GM12878 (cell line): ENCODE data around the gene CACTIN. TPM values are rescaled to one million over a fixed set of nuclear protein-coding genes. Genes with fewer than 3 reads are reported as not detected.

Source experiments
- ATAC-seq: fragments of 200-7000 bp; cut with Tn5 transposase; 3 replicates; pipeline ENCODE4 v1.9.1; 2020; ENCODE audit warnings: mild to moderate bottlenecking, moderate library complexity
- BruUV-seq: library from RNA; stranded (reverse); fragments of 400-500 nt; replicated peaks from 2 replicates; lab custom pipeline; 2021; lab: Mats Ljungman, UMichigan
- CTCF ChIA-PET: fragments of 300-600 bp; sonication (Branson Sonifier 250); formaldehyde crosslinking; extraction: SDS; loops from one replicate; lab custom pipeline; 2021; ENCODE audit warnings: inconsistent platforms; lab: Yijun Ruan, JAX
- POLR2A ChIA-PET: fragments of 350-600 bp; formaldehyde crosslinking; extraction: SDS; loops from one replicate; lab custom pipeline; 2021; ENCODE audit warnings: inconsistent platforms; lab: Charles Lee
- RAD21 ChIA-PET: fragments of 300-600 bp; sonication (Branson Sonifier 250); formaldehyde crosslinking; loops from one replicate; lab custom pipeline; 2023; ENCODE audit warnings: antibody characterized with exemption; ENCODE audit not compliant: unreplicated experiment; lab: Charles Lee
- SMC1A ChIA-PET: fragments of 300-600 bp; sonication (Branson Sonifier 250); formaldehyde crosslinking; loops from one replicate; lab custom pipeline; 2023; ENCODE audit not compliant: unreplicated experiment, uncharacterized antibody; lab: Charles Lee
- DNase-seq: peaks from one replicate; pipeline ENCODE4 v3.0.0-alpha.2; 2011; ENCODE audit warnings: low read depth, low spot score
- FAIRE-seq: peaks from 3 replicates; lab custom pipeline; 2011; peaks lifted over from hg19 to GRCh38; lab: Jason Lieb, UNC
- H2AFZ ChIP-seq: 2 replicates; pipeline ENCODE4 v1.6.0; 2011; ENCODE audit warnings: low read depth, low read length, control low read depth; ENCODE audit not compliant: control insufficient read depth
- H3K27ac ChIP-seq: 2 replicates; pipeline ENCODE4 v1.5.1; 2011; ENCODE audit warnings: control low read depth; ENCODE audit not compliant: control insufficient read depth, insufficient read depth
- H3K27me3 ChIP-seq, 2 experiments: replicated peaks in 1 of 2; 2 replicates each; pipeline versions ENCODE4 v1.6.0 to v1.6.1; 2011; ENCODE audit warnings: low read length in 1 of 2; ENCODE audit not compliant: control insufficient read depth in 2 of 2, insufficient read depth in 2 of 2
- H3K36me3 ChIP-seq, 2 experiments: 2 replicates each; pipeline ENCODE4 v1.5.1; 2011; ENCODE audit warnings: low read length in 1 of 2; ENCODE audit not compliant: control insufficient read depth in 2 of 2, insufficient read depth in 2 of 2
- H3K4me1 ChIP-seq: 2 replicates; pipeline ENCODE4 v1.6.1; 2011; ENCODE audit warnings: mild to moderate bottlenecking, low read length, moderate library complexity, mixed read lengths; ENCODE audit not compliant: control insufficient read depth, insufficient read depth
- H3K4me2 ChIP-seq: 2 replicates; pipeline ENCODE4 v1.6.0; 2011; ENCODE audit warnings: control low read depth; ENCODE audit not compliant: control insufficient read depth, insufficient read depth
- H3K4me3 ChIP-seq: fragments of 200-600 bp; sonication (generic); 2 replicates; pipeline ENCODE4 v1.5.1; 2016
- H3K79me2 ChIP-seq: 2 replicates; pipeline ENCODE4 v1.6.0; 2011; ENCODE audit warnings: low read length; ENCODE audit not compliant: control insufficient read depth, insufficient read depth
- H3K9ac ChIP-seq: 2 replicates; pipeline ENCODE4 v1.8.0; 2011; ENCODE audit warnings: low read length, control low read depth, mixed read lengths; ENCODE audit not compliant: control insufficient read depth, insufficient read depth
- H3K9me3 ChIP-seq: replicated peaks from 3 replicates; pipeline ENCODE4 v1.5.1; 2011; ENCODE audit warnings: mild to moderate bottlenecking, low read length; ENCODE audit not compliant: control insufficient read depth, insufficient read depth
- H4K20me1 ChIP-seq: 2 replicates; pipeline ENCODE4 v1.6.0; 2011; ENCODE audit not compliant: control insufficient read depth, insufficient read depth
- BHLHE40 ChIP-seq, 2 experiments: fragments of 450-650 bp in 1 of 2; IDR thresholded peaks; 2 replicates each; pipeline ENCODE4 v1.6.1; 2011 to 2017; ENCODE audit warnings: low read depth in 2 of 2, borderline replicate concordance in 1 of 2, improper control_type of control experiment in 1 of 2, low read length in 1 of 2, mild to moderate bottlenecking in 1 of 2
- DPF2 ChIP-seq: fragments of 450-650 bp; IDR thresholded peaks from 2 replicates; pipeline ENCODE4 v1.6.1; 2017; ENCODE audit warnings: mild to moderate bottlenecking
- GATAD2B ChIP-seq: fragments of 450-650 bp; conservative IDR thresholded peaks from 2 replicates; pipeline ENCODE4 v1.6.1; 2017; ENCODE audit warnings: low read depth, mild to moderate bottlenecking, moderate library complexity
- HDAC2 ChIP-seq: fragments of 200-600 bp; sonication (generic); IDR thresholded peaks from 2 replicates; pipeline ENCODE4 v1.6.1; 2017
- MTA2 ChIP-seq: fragments of 450-650 bp; IDR thresholded peaks from 2 replicates; pipeline ENCODE4 v1.6.1; 2016; ENCODE audit warnings: low read depth, mild to moderate bottlenecking, moderate library complexity
- MYC ChIP-seq: IDR thresholded peaks from 2 replicates; pipeline ENCODE4 v1.6.1; 2011; ENCODE audit warnings: mild to moderate bottlenecking, low read length, moderate library complexity, inconsistent platforms; ENCODE audit not compliant: insufficient read depth, insufficient replicate concordance, insufficient read length, severe bottlenecking
- NR2F1 ChIP-seq: fragments of 450-650 bp; conservative IDR thresholded peaks from 2 replicates; pipeline ENCODE4 v1.6.1; 2017; ENCODE audit warnings: mild to moderate bottlenecking
- POLR2AphosphoS5 ChIP-seq: IDR thresholded peaks from 2 replicates; pipeline ENCODE4 v1.6.1; 2011; ENCODE audit warnings: mild to moderate bottlenecking, low read length, inconsistent platforms
- POU2F2 ChIP-seq: IDR thresholded peaks from 3 replicates; pipeline ENCODE4 v1.6.1; 2011; ENCODE audit warnings: low read depth, mild to moderate bottlenecking, low read length, borderline replicate concordance
- RUNX3 ChIP-seq: IDR thresholded peaks from 2 replicates; pipeline ENCODE4 v1.6.1; 2012; ENCODE audit warnings: low read length, inconsistent platforms
- SMARCA5 ChIP-seq: fragments of 450-650 bp; IDR thresholded peaks from 2 replicates; pipeline ENCODE4 v1.6.1; 2017; ENCODE audit warnings: mild to moderate bottlenecking
- SP1 ChIP-seq: IDR thresholded peaks from one replicate; pipeline ENCODE4 v1.6.1; 2011; ENCODE audit warnings: low read depth, low read length
- TCF7 ChIP-seq: IDR thresholded peaks from 2 replicates; pipeline ENCODE4 v1.6.1; 2014; ENCODE audit warnings: antibody characterized with exemption, borderline replicate concordance
- ZBTB33 ChIP-seq: fragments of 450-650 bp; IDR thresholded peaks from 2 replicates; pipeline ENCODE4 v1.6.1; 2017; ENCODE audit warnings: mild to moderate bottlenecking
- WGBS: methylation state at CpG from one replicate; pipeline ENCODE4 v1.1.6; 2016; ENCODE audit warnings: low lambda C conversion rate; ENCODE audit not compliant: insufficient replicate concordance, insufficient coverage; ENCODE audit errors: missing lambda C conversion rate; 5-methylcytosine and 5-hydroxymethylcytosine counted together
- in situ Hi-C: fragments of 300-500 bp; cut with MboI; formaldehyde crosslinking; loops from 9 replicates; pipeline ENCODE4 v1.14.3; 2018; ENCODE audit warnings: mixed read lengths
- intact Hi-C: fragments of 100-400 bp; cut with micrococcal nuclease; formaldehyde crosslinking; loops from one replicate; pipeline ENCODE4 v1.14.2; 2022; ENCODE audit not compliant: unreplicated experiment
- polyA plus RNA-seq, 11 experiments: library from polyadenylated mRNA; depleted of rRNA in 4 of 11; unstranded in 6 of 11; stranded (reverse) in 5 of 11; fragments of >200 nt; fragmentation: Nextera tagmentation in 4 of 11; fragmentation: Illumina TruSeq in 1 of 11; extraction: Ambion mirVana in 4 of 11; extraction: Trizol in 1 of 11; gene quantifications; 1 replicate in 1 of 11; 2 replicates in 10 of 11; pipeline versions ENCODE4 v1.2.1 to v1.2.3, GENCODE V29; 2011 to 2016; ENCODE audit warnings: inconsistent platforms in 2 of 11, missing spikeins in 2 of 11, low read depth in 1 of 11
- total RNA-seq, 4 experiments: library from RNA; depleted of rRNA in 3 of 4; stranded (reverse); fragments of >200 nt in 3 of 4; fragmentation: Illumina TruSeq in 1 of 4; extraction: Trizol in 1 of 4; gene quantifications; 2 replicates each; pipeline versions ENCODE4 v1.2.1 to v1.2.3, GENCODE V29; 2013 to 2021
- TF ChIP-seq, protein P1 (sequence below): fragments of 450-650 bp; formaldehyde crosslinking; IDR thresholded peaks from 2 replicates; pipeline ENCODE4 v1.4.0; 2020; ENCODE audit warnings: mild to moderate bottlenecking, moderate library complexity
- TF ChIP-seq, protein P2 (sequence below): IDR thresholded peaks from 2 replicates; pipeline ENCODE4 v1.6.1; 2012; ENCODE audit warnings: mild to moderate bottlenecking, low read depth, low read length

CACTIN gene
- total and polyA plus RNA-seq, 10 of the 15 experiments (the other 5 are each of a cell fraction or from before 2014, with no cell fraction given), result 0.40 to 31.4 (median 12.5) TPM

DNA sequence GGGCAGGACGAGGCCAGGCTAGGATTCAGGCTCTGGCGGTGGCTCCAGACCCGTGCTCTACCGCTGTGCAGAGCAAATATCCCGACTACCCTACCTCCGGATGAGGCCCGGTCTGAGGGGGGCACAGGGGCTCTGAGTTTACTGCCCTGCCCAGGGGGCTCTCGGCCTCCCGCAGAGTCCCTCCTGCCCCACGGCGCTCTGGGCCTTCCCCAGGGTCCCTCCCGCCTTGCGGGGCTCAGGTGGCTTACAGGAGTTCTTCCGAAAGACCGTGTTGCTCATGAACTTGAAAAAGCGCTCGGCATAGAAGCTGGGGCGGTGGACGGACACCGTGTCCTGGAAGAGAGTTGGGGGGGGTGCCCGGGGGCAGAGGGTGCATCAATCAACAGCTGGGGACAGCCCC, 19.1 kb upstream of the CACTIN start (continued):
- TF ChIP-seq, protein P1, sequence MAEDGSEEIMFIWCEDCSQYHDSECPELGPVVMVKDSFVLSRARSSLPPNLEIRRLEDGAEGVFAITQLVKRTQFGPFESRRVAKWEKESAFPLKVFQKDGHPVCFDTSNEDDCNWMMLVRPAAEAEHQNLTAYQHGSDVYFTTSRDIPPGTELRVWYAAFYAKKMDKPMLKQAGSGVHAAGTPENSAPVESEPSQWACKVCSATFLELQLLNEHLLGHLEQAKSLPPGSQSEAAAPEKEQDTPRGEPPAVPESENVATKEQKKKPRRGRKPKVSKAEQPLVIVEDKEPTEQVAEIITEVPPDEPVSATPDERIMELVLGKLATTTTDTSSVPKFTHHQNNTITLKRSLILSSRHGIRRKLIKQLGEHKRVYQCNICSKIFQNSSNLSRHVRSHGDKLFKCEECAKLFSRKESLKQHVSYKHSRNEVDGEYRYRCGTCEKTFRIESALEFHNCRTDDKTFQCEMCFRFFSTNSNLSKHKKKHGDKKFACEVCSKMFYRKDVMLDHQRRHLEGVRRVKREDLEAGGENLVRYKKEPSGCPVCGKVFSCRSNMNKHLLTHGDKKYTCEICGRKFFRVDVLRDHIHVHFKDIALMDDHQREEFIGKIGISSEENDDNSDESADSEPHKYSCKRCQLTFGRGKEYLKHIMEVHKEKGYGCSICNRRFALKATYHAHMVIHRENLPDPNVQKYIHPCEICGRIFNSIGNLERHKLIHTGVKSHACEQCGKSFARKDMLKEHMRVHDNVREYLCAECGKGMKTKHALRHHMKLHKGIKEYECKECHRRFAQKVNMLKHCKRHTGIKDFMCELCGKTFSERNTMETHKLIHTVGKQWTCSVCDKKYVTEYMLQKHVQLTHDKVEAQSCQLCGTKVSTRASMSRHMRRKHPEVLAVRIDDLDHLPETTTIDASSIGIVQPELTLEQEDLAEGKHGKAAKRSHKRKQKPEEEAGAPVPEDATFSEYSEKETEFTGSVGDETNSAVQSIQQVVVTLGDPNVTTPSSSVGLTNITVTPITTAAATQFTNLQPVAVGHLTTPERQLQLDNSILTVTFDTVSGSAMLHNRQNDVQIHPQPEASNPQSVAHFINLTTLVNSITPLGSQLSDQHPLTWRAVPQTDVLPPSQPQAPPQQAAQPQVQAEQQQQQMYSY (CRISPR knock-in tag), result no peak
- TF ChIP-seq BHLHE40 (IDR thresholded peaks at IDR 0.05; ENCODE audit: borderline replicate concordance in 1 of 2, low read depth in 2 of 2, low read length in 1 of 2) (no peak), MTA2 (no peak)

DNA sequence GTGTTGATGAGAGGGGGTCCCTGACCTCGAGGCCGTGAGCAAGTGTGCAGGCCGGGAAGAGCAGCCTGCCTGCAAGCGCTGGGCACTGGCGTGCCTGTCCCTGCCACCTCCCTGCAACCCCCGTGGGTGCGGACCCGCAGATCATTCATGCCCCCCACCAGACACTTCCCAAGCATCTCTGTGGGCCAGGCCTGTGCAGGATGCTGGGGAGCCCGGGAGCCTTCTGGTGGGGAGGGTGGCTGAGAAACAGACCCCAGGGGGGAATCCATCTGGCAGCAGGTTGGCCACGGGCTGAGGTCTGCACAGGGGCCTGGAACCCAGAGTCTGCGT, 18.4 kb upstream of the CACTIN start:
- CTCF ChIA-PET, result no interaction called here
- Histone ChIP-seq H3K27me3 (no peaks in the 10 kb centered on the region), H3K79me2 (no peaks in the 10 kb centered on the region), H3K9ac (no peak overlapping the region), H3K27ac (no peak overlapping the region), H3K9me3 (no peaks in the 10 kb centered on the region), H3K4me1 (no peaks in the 10 kb centered on the region), H3K4me2 (no peak overlapping the region), H3K36me3 (no peaks in the 10 kb centered on the region; a peak in 1 of 4 replicates), H4K20me1 (no peaks in the 10 kb centered on the region), H3K4me3 (no peak overlapping the region), H2AFZ (no peak overlapping the region)
- no TSS peak for BruUV-seq
- WGBS, result 89% methylated on average over 11 of the region's 11 CpGs
- ATAC-seq (no peak), FAIRE-seq (no peak), DNase-seq (no peak)
- POLR2A ChIA-PET, result no interaction called here
- intact Hi-C loops, result no loop called here
- in situ Hi-C loops, result no loop called here
- RAD21 ChIA-PET, result no interaction called here
- SMC1A ChIA-PET, result no interaction called here
- TF ChIP-seq SMARCA5, result no peak
- no peak for TF ChIP-seq RUNX3
- TF ChIP-seq, protein P2, sequence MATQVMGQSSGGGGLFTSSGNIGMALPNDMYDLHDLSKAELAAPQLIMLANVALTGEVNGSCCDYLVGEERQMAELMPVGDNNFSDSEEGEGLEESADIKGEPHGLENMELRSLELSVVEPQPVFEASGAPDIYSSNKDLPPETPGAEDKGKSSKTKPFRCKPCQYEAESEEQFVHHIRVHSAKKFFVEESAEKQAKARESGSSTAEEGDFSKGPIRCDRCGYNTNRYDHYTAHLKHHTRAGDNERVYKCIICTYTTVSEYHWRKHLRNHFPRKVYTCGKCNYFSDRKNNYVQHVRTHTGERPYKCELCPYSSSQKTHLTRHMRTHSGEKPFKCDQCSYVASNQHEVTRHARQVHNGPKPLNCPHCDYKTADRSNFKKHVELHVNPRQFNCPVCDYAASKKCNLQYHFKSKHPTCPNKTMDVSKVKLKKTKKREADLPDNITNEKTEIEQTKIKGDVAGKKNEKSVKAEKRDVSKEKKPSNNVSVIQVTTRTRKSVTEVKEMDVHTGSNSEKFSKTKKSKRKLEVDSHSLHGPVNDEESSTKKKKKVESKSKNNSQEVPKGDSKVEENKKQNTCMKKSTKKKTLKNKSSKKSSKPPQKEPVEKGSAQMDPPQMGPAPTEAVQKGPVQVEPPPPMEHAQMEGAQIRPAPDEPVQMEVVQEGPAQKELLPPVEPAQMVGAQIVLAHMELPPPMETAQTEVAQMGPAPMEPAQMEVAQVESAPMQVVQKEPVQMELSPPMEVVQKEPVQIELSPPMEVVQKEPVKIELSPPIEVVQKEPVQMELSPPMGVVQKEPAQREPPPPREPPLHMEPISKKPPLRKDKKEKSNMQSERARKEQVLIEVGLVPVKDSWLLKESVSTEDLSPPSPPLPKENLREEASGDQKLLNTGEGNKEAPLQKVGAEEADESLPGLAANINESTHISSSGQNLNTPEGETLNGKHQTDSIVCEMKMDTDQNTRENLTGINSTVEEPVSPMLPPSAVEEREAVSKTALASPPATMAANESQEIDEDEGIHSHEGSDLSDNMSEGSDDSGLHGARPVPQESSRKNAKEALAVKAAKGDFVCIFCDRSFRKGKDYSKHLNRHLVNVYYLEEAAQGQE, result no peak
- no peak for TF ChIP-seq MYC
- no peak for TF ChIP-seq NR2F1
- no peak for TF ChIP-seq HDAC2
- no peak for TF ChIP-seq DPF2
- TF ChIP-seq SP1, result no peak
- TF ChIP-seq GATAD2B, result no peak
- TF ChIP-seq TCF7, result no peak
- no peak for TF ChIP-seq POU2F2
- TF ChIP-seq POLR2AphosphoS5, result no peak
- TF ChIP-seq ZBTB33, result no peak
